Stimulated activated CD4-positive, alpha-beta T cell treated with anti-CD3 and anti-CD28 coated beads, Interleukin-4, amount 100 ng/mL, for 48 hours (primary cell): Measurements from ENCODE around the gene MAP7.

Experiments
- DNase-seq, 2 donors: peaks; one replicate each; pipeline ENCODE4 v3.0.0-alpha.2; 2020; ENCODE audit warnings: low read depth in 2 of 2

MAP7 gene

DNA sequence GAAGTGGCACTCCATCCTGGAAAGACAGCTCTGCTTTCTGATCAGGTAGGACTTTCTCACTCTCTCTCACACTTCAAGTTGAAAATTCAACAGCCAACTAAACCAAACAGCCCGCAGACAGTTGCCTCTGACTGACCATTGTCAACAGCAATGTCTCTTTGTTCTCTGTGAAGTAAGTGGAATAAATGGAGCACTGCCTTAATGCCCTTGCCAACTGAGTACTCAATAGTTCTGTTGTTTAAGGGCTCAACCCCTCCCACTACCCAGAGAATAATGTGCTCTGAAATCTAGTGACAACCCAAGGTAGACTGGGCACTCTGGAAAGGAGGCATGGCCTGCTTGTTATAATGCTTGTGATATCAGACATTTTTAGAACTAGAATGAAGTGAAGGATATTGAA is 243.8 kb downstream of the MAP7 start:
- DNase-seq = no peak

DNA sequence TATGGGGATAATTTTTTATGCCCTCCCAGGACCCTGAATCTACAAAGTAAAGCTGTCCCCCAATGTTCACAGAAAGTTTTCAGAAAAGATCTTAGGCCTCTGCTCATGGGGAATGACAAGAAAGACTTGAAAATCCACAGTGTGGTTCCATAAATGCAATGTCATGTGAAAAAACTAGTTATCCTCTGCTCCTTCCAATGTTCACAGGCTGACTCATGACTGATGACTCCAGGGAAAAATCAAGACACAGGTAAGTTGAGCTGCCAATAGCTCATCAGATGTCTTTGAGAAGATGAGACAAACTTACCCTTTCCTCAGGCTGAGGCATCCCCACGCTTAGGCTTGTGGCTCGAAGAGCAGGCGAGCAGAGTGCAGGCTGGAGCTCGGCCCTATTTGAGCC is 245.8 kb downstream of the MAP7 start:
- DNase-seq = no peak

DNA sequence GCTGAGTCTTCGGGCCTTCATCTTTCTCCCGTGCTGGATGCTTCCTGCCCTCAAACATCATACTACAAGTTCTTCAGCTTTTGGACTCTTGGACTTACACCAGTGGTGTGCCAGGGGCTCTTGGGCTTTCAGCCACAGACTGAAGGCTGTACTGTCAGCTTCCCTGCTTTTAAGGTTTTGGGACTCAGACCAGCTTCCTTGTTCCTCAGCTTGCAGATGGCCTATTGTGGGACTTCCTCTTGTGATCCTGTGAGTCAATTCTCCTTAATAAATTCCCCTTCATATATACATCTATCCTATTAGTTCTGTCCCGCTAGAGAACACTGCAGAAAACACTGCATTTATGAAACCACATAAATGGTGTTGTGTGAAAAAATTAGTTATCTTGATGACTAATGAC is 246.7 kb downstream of the MAP7 start:
- no peak for DNase-seq

DNA sequence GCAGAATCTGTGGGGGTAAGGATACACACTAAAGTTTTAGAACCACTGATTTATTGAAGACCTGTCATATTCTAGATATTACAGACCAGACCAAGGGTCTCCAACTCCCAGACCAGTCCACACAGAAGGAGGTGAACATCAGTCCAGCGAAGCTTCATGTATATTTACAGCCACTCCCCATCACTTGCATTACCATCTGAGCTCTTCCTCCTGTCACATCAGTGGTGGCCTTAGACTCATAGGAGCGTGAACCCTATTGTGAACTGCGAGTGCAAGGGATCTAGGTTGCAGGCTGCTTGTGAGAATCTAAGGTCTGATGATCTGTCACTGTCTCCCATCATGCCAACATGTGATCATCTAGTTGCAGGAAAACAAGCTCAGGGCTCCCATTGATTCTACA is 255.6 kb downstream of the MAP7 start:
- DNase-seq = no peak
